Stimulated activated CD8-positive, alpha-beta memory T cell treated with anti-CD3 and anti-CD28 coated beads, Interleukin-7, amount 100 ng/mL, for 4 hours (primary cell): ENCODE measurements around the gene GLS.

Experiments
- DNase-seq, 2 donors: peaks; one replicate each; pipeline ENCODE4 v3.0.0-alpha.2; 2020; ENCODE audit warnings: low read depth in 2 of 2

The GLS gene

GRCh38 chr2:191013932-191014652 lies 133.5 kb downstream of the GLS start, which contains the start of gene STAT1:
STAT1 (minus strand) TSS chr2:191014171; CDS start chr2:191010003, 4,168 bp downstream.
- peak; percentile 90 to 96 for DNase-seq

GRCh38 chr2:191014653-191015020 lies 134.0 kb downstream of the GLS start:
- no peak for DNase-seq
